GM18909 (cell line): ENCODE results near the gene CAMKMT.

Experiments used
- ATAC-seq: cut with Tn5 transposase; IDR thresholded peaks from one replicate; pipeline ENCODE4 v1.9.1; 2021; ENCODE audit warnings: mild to moderate bottlenecking; ENCODE audit not compliant: unreplicated experiment, poor library complexity

CAMKMT gene

DNA sequence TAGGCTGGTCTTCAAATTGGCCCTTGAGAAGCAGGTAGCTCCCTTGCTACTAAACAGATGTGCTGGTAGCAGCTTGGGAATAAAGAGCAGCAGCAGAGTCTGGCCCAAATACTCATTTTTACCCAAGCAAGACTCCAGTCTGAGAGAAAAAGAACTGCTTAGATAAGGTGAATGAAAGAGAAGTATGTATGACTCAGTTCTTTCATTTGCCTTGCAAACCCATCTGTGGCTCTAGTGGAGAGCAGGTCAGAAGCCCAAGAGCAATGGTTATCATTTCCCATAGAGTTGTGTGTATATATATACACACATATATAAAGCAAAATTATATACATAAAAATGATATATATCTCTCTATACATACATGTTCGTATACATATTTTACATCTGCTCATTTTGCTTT, 80.3 kb downstream of the CAMKMT start:
- ATAC-seq, result no peak

DNA sequence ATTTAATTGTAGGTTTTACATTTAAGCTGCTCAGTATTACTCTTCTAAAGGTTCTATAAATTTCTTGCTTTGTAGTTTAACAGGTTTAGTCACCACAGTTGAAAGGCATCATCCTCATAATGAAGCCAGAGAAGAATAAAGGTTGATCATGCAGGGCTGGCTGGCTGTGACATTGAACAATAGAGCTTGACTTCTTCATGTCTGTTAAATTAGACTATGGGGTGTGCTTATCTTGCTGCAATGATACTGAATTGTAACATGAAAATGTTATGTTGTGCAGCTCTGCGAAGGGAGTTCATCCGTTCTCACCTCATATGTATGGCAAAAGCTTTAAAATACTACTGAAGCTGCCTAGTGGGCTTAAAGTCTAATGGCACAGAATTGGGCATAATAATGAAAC, 81.8 kb downstream of the CAMKMT start:
- no peak for ATAC-seq

DNA sequence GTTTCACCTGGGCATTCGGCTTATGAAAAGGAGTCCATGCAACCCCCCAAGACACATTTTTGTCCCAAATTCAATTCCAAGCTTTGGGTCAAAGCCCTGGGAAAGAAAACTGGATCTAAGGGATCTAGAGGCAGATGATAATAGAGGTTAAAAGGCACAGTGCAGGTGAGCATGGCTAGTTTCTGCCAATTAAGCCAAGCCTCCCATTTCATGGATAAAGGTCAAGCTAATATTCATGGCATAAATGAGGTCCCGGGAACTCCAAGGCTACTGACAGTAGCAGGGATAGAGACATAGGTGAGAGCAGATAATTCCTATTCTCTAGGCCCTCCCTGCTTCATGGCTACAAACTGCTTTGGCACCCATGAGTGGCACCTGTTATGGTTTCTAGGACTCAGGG, 83.1 kb downstream of the CAMKMT start:
- ATAC-seq, result no peak

DNA sequence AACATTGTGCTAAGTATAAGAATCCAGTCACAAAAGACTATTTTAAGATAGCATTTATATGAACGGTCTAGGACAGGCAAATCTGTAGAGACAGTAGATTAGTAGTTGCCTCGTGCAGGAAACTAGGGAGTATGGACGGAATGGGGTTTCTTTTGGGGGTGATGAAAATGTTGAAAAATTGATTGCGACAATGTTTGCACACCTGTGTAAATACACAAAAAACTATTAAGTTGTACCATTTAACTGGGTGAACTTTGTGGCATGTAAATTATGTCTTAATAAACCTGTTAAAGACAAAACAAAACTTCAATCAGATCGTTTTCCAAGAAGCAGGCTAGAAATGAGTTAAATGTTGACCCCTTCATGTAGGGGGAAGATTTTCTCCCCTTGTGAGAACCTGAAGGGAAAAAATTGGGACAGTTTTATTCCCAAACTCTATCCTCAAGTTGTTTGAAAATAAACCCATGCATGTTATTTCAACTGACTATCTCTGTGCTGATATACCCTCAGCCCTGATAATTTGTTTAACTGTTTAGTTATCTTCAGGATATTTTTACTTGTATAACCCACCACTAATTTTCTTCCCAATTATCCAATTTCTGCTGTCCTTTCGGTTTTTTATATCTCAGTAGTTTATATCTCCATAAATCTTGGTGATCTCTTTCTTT, 87.2 kb downstream of the CAMKMT start:
- ATAC-seq, result no peak

DNA sequence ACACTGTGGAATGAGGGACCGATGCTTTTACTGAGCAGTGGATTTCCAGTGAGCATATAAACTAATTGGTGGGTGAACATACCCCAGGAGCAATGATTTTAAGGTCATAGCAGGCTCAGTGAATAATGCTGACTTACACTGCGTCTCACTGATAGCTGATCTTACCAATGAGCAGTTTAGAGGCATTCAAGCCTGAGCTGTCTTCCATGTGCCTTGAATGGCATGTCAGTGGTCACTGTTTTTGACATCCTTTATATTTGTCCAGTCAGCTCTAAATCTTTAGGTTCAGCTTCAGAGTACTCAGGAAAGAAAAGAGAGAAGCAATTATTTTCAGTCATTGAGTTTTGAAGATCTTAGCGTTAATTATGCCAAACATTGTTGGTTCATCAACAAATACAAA, 88.3 kb downstream of the CAMKMT start:
- no peak for ATAC-seq

DNA sequence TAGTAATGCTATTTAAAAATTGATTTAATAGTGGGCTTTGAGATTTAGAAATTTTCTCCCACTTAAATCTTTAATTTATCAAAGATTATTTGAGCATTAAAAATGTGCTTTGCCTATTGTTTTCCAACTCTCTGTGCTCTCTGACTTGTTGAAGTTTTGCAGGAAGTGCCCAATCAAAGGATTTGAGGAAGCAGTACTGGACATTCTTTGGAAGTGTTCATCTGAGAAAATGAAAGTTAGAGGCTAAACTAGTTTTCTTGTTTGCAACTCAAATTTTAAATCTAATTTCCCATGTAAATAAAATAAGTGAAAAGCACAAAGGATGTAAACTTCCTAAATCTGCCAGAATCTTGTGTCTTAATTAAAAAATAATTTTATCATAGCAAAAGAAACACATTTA, 89.1 kb downstream of the CAMKMT start:
- ATAC-seq, result no peak

DNA sequence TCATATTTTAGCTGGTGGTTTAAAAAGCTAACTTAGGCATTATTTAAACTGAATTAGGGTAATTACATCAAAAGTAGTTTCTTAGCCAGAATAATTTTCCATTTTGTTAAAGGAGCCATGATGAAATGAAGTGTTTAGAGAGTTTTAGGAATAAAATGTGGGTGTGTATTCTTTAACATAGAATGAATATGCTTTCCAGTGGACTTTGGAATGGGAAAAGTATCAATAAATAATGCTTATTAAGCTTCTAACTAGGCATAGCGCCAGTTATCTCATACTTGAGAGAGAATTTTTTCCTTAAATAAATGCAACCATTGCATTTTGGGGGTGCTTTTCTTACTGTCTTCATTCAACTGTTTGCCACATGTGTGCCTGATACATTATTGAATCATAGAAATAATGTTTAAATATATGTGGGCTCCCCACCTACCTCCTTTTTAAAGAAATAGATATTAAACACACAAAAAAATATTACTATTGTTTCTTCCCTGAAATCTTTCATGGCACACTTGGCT, 90.4 kb downstream of the CAMKMT start:
- no peak for ATAC-seq

DNA sequence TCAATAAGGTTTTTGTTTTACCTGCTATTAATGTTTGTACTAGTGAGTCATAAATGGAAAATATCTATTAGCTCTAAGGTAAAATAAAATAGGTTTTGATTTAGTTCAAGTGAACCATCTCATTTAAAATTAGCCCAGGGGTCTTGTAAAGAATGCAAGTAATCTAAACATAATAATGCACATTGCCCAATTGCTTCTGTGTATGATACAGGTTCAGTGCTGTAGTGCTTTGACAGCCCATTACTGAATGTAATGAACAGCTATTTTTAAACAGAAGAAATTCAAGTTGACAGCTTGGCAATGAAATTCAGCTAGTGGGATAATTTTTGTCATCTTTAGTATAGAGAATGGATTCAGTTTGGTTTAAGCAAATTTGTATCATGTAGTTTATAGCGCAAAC, 91.5 kb downstream of the CAMKMT start:
- no peak for ATAC-seq

DNA sequence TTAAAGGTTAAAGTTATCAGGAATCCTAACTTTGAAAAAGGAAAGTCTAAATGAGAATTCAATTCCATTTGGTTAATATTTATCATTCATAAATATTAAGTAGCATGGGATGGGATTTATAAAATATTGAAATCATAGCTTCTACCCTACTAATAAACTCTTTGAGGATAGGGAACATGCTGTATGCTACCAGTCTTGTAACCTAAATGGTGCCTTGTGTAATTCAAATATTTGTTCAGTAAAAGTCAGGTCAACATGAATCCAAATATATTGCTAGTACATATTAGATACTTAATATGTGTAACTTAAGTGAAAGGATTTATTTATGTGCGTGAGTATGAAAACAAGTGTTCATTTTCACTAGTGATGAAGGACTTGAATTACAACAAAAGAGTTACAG, 94.1 kb downstream of the CAMKMT start:
- no peak for ATAC-seq

DNA sequence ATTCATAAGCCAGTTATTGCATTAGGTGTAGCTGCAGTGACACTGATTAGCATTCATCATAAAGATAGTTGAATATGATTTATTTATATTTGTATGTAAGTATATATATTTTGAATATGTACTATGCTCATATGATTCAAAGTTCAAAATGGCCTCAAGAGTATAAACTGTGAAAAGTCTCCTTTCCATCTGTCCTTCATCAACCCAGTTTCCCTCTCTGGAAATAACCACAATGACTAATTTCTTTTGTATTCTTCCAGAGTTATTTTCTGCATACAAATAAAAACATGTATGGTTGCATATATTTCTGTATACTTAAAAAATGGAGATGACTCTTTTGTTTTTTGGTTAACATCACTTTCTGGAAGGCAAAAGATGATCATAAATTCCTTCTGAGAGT, 95.2 kb downstream of the CAMKMT start:
- no peak for ATAC-seq

DNA sequence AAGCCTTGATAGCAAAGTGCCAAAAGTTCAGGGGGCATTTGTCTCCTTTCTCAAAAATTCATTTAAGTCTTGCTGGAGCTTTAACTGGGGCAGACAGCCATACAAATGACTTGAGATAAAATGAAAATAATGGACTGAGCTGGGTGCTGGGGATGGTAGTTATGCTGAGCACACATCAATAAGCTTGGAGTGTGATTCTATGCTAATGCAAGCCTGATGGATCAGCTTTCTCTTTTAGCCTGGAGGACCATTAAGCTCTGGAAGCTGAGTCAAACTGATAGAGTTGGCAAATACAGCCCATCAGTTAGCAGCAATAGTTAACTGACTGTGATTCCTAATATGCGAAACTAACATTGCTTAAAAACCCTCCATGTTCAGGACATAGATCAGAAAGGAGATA, 98.0 kb downstream of the CAMKMT start:
- ATAC-seq, result no peak

DNA sequence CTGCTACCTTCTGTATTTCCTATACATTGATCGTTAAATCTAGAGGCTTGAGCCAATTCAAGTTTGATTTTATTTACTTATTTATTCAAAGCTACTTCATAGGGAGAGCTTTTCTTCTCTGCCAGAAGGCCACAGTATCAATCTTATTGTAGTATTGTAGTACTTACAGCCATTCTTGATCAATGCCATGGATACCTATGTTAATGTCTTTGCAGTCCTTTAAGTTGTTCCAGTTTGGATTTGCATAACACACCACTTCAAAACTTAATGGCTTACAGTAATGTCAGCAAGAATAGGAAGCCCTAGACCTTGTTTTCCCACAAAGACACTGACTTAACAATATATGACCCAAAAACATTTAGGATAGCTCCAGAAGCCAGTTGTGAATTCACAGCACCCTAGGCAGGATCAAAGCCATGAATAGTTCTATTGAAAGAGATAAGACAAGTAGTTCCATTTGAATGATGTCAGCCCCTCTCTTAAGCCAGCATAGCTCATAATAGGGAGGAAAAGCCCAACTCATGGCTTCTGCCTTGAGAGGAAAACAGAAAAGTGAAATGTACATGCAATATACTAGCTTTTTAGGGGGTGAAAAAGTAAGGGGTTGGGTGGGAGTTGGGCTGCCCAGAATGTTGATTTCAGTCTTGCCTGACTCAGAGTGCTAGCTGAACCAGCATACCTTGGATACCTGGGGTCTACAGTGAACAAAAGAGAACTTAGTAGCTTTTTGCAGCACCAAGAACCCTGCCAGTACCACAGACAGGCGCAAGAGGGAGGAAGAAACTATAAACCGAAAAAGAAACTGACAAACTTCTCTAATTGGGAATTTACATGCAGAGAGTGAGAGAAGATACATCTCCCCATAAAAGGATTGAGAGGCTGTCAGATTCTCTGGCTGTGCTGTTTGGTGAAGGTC, 101.4 kb downstream of the CAMKMT start:
- ATAC-seq, result no peak

DNA sequence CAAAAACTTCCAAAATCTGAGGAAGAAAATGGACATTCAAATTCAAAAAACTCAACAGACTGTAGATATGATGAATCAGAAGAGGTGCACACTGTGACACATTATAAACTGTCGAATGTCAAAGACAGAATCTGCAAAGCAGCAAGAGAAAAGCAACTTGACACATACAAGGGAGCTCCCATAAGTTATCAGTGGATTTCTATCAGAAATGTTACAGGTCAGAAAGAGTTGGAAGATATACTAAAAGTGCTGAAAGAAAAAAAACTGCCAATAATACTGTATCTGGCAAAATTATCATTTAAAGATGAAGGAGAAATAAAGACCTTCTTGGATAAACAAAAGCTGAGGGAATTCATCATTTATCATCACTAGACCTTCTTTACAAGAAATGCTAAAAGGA, 102.7 kb downstream of the CAMKMT start:
- no peak for ATAC-seq

DNA sequence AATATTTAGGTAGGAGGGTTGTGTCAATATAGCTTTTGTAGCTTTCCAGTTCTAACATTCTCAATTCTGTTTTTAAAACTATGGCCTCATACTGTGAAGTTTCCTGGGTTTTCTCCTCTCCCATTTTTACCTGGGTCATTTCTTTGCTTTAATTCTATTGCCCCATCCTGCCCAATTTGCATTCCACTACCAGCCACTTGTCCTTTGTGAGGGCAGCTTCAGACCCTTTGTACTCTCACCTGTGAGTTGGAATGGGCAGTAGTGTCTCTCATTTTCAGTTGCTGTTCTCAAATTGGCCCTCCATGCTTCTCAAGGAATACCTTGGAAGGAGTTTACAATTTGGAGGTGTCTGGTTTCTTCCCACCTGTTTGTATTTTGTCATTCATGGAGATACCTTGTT, 108.4 kb downstream of the CAMKMT start:
- ATAC-seq, result no peak

DNA sequence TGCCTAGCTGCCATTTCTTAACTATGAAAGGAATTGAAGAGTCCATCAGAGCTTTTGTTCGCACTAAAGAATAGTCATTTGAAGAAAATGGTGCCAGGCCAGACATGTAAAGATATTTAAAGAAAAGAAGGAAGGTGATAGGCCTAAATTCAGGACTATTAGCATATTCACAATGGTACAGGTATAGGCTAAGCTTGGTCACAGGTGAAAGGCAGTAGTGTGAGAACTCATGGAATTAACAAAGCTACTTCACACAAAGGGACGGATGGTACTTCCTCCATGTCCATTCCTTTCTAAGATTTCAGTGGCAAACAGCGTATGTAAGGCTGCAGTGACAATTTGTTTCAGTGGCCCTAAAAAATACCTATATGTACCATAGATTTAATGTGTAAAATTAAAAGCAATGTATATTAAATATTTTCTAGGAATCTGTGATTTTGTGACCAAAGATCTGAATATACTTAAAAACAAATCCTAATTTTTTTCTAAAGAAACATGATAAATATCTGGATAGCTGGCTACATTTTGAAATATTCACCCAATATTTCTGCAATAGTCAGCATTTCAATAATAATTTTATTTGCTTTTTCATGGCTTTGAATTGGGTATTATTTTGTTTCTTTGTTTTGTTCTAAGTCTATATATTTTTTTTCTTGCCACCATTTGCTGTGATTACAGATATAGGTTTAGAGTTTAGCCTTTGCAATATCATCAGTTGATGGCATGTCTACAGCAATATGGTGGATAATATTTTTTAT, 116.1 kb downstream of the CAMKMT start:
- no peak for ATAC-seq

DNA sequence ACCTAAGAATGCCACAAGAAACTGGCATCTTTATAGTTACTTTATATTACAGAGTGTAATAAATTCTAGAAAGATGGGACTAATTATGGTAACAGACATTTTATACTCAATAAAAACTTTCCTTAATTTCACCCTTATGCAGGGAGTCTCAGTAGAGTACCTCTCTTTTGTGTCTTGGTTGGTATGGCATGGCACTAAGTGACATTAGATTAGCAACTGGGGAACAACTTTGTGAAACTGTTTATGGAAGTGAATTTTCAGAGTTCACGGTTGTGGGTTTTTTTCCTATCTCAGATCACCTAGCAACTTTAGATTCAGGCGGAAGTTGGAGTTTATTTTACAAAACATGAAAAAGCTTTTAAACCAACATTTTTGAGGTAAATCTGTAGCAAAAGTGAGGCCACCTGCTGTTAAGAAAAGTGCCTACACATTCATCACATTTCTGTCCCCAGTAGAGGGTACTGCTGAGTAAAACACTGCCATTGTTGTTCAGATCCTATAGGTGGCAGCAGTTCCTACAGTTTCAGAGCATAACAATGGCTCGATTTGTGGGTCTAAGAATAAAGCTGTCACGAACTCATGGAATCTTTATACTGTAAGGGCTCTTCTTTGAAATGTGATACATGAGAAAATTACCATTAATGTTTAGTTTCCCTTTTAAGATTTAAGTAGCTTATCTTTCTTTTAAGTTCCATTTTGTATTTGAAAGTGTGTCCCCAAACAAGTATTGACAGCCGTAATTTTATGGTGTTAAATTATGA, 117.6 kb downstream of the CAMKMT start:
- ATAC-seq, result peak; percentile 87

DNA sequence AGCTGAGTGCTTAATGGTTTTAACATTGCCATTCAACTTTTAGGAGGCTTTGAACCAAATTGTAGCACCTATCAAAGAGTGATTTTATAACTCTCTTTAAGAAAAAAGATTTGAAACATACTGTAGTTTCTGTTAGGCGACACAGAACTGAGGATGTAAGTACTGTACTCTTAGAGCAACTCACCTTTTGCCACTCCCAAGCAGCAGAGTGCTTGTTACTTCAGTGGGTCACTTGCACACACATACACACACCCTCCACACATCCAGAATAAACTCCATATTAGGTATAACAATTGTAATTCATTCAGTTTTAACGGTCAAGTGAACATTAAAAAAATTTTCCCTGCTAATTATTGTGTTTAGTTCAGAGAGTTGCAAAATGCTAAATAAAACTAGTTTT, 118.3 kb downstream of the CAMKMT start:
- no peak for ATAC-seq

DNA sequence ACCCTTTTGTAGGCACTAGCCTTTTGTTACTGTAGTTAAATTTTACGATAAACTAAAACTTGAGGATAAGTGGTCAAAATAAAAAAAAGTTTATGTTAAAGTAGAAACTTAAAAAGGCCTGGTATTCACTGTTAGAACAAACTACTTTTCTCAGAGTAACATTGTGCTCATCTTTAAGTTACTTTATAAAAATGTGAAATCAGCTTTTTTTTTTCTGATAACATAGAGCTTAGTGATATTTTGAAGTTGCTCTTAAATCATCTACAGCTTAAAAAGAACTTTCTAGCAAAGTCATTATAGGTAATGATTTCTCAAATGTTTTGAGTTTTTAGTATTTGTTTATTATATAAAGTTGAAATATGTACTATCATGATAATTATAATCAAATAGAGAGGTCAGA, 125.3 kb downstream of the CAMKMT start:
- no peak for ATAC-seq

DNA sequence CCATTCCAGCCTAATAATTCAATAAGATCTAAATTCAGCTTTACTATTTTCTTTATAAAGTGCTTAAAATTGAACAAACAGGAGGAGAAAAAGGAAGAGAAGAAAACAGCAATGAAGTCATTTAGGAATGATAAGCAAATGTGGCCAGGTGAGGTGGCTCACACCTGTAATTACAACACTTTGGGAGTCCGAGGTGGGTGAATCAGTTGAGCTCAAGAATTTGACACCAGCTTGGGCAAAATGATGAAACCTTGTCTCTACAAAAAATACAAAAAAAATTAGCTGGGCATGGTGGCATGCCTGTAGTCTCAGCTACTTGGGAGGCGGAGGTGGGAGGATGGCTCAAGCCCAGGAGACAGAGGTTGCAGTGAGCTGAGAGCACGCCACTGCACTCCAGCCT, 129.0 kb downstream of the CAMKMT start:
- ATAC-seq, result no peak

DNA sequence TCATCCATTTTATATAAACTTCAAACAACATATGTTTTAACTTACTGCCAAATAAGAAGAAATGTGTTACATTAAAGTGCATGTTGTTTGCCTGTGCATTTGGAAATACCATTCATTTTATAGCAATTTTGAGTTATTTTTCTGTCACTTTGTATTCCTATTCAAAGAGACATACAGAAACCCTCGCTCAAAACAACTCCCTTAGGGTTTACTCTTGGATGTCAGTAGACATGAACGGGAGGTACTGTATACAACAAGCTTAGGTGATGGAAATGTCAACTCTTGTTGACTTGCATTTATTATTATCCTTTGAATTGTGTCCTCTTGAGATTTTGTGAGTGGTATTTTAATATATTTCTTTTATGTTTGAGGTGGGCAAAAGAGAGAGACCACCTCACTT, 132.3 kb downstream of the CAMKMT start:
- ATAC-seq, result no peak
